GM13976 (cell line): ENCODE results near the gene HSPA1B.
"Not testable (repeated sequence)": the region's sequence is repeated elsewhere in the genome, so short reads cannot be mapped to it uniquely, and the experiment has no call there.

Experiments
- DNase-seq: peaks from one replicate; pipeline ENCODE4 v3.0.0; 2012; ENCODE audit warnings: low spot score
- in situ Hi-C: fragments of 300-500 bp; cut with MboI; formaldehyde crosslinking; loops from one replicate; pipeline ENCODE4 v1.12.0; 2022; ENCODE audit warnings: low sequenced_read_pairs, mixed read lengths, inconsistent platforms; ENCODE audit not compliant: unreplicated experiment
- TF ChIP-seq, protein P1 (sequence below): IDR thresholded peaks from 2 replicates; pipeline ENCODE4 v1.5.1; 2012; ENCODE audit warnings: borderline replicate concordance, mild to moderate bottlenecking; ENCODE audit not compliant: insufficient read depth; ENCODE audit errors: extremely low read depth, missing control alignments, control extremely low read depth

HSPA1B gene

DNA sequence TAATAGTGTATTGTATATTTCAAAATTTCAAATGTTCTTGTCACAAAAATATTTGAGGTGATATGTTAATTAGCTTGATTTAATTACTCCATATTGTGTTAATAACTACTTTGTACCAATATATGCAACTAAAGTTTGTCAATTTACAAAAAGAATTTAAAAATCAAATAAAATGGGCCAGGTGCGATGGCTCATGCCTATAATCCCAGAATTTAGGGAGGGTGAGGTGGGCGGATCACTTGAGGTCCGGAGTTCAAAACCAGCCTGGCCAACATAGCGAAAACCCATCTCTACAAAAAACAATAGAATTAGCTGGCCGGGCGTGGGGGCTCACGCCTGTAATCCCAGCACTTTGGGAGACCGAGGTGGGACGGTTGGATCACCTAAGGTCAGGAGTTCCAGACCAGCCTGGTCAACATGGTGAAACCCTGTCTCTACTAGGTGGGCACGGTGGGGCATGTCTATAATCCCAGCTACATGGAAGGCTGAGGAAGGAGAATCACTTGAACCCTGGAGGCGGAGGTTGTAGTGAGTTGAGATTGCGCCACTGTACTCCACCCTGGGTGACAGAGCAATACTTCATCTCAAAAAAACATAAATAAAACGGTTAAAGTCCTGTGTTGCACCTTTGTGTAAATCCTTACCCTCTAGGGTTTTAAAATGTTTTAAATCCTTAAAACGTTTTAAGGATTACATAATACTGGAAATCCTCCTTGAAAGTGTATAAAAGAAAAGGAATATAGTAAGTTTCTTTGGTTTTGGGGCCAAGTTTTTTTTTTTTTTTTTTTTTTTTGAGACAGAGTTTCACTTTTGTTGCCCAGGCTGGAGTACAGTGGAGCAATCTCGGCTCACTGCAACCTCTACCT is 4.0 kb downstream of the HSPA1B start:
- DNase-seq = no peak
- TF ChIP-seq, protein P1, sequence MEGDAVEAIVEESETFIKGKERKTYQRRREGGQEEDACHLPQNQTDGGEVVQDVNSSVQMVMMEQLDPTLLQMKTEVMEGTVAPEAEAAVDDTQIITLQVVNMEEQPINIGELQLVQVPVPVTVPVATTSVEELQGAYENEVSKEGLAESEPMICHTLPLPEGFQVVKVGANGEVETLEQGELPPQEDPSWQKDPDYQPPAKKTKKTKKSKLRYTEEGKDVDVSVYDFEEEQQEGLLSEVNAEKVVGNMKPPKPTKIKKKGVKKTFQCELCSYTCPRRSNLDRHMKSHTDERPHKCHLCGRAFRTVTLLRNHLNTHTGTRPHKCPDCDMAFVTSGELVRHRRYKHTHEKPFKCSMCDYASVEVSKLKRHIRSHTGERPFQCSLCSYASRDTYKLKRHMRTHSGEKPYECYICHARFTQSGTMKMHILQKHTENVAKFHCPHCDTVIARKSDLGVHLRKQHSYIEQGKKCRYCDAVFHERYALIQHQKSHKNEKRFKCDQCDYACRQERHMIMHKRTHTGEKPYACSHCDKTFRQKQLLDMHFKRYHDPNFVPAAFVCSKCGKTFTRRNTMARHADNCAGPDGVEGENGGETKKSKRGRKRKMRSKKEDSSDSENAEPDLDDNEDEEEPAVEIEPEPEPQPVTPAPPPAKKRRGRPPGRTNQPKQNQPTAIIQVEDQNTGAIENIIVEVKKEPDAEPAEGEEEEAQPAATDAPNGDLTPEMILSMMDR = no peak
- in situ Hi-C loops = no loop called here

DNA sequence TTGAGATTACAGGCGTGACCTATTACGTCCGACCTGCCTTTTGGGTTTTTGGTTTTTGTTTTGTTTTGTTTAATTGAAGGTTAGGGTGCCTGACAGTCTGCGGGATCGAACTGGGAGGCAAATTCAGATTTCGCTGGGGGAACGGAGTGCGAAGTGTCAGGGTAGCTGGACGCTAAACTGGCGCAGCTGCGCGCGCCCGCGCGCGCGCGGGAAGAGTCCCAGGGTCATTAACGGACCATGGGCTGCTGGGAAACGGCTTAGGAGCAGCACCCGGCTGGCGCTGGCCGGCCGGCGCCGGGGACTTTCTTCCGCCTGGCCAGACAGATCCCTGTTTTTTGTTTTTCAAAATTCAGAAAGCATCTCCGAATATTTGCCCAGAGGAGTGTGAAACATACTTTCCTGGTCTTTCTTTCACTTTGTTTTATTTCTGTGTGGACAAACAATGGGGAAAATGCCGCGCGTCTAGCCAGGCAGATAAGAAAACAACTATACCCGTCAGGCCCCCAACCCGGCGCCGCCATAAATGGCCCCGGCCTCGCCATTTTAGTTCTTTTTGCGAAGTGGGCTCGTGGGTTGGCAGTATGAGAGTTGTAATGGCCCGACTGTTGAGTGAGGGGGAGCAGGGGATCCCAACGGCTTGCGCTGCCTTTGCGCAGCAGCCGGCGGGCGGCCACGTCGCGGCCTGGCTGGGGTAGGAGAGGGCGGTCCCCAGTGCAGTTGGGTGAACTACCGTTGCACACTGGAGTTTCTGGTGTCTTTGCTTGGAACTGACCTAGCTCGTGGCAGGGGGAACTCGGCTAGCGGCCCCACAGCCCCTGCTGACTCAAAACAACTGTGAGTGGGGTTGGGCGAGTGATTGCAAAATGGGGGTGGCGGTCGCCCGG is 7.1 kb downstream of the HSPA1B start:
- in situ Hi-C loops = no loop called here
- TF ChIP-seq, protein P1 = no peak
- peak; percentile 89 for DNase-seq

DNA sequence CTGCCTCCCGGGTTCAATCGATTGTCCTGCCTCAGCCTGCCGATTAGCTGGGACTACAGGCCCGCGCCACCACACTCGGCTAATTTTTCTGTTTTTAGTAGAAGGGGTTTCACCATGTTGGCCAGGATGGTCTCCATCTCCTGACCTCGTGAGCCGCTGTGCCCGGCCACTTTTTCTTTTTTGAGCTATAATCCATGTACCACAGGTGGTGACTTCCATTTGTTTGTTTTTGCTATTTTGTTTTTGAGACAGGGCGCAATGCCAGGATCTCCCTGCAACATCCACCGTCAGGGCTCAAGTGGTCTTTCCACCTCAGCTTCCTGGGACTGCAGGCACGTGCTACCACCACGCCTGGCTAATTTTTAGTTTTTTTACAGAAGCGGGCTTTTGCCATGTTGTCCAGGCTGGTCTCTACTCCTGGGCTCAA is 8.5 kb downstream of the HSPA1B start:
- in situ Hi-C loops = no loop called here
- TF ChIP-seq, protein P1 = no peak
- DNase-seq = no peak

DNA sequence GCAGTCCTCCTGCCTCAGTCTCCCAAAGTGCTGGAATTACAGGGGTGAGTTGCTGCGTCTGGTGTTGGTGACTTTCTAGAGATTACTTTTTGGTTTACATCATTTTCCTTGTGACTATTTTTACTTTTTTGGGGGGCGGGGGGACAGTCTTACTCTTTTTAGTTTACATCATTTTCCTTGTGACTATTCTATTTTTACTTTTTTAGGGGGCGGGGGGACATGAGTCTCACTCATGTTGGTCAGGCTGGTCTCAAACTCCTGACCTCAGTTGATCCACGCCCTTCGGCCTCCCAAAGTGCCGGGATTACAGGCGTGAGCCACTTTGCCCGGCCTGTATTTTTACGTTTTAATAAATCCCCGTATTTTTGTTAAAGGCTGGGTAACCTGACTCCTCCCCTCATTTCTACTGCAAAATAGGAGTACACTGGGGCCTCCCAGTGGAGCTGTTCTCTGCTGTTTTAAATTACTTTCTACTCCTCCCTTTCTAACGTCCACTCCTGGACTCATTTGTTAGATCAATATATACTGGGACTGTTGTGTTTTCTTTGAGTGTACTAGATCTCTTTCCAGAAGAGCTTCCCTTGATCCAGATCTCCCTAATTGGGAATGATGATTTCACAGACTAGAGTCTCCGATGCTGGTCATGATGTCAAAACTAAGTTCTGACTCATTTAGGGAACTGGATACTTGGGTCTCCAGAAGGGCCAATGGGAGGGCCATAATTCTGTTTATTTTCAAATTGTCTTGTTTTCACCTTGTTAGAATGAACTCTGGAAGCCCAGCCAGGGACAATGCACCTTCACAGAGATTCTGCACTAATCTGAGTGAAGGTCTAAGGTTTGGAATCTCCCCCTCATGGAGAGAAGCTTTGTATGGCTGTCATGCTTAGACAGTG is 9.2 kb downstream of the HSPA1B start:
- TF ChIP-seq, protein P1 = no peak
- in situ Hi-C loops = no loop called here
- no peak for DNase-seq

DNA sequence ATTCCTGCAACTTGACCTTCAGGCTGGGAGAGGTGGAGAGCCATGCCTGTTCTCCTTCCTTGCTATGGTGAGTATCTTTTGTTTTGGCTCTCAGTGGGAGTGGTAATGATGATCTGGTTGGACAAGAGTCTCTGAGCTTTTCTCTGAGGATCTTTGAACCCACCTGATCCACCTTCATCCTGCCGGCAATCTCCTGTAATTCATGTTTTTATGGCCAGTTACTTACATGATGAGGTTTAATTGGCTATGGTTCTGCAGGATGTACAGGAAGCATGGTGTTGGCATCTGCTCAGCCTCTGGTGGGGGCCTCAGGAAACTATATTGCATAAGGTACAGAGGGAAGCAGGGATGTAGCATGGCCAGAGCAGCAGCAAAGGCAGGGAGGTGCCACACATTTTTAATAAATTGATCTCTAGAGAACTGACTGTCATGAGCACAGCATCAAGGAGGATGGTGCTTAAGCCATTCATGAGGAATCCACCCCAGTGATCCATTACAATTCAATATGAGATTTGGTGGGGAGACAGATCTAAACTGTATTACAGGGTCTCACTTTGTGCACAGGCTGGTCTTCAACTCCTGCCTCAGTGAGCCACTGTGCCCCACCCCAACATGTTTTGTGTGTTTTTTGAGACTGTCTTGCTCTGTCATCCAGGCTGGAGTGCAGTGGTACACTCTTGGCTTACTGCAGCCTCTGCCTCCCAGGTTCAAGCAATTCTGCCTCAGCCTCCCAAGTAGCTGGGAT is 10.0 kb downstream of the HSPA1B start:
- TF ChIP-seq, protein P1 = no peak
- in situ Hi-C loops = no loop called here
- no peak for DNase-seq

DNA sequence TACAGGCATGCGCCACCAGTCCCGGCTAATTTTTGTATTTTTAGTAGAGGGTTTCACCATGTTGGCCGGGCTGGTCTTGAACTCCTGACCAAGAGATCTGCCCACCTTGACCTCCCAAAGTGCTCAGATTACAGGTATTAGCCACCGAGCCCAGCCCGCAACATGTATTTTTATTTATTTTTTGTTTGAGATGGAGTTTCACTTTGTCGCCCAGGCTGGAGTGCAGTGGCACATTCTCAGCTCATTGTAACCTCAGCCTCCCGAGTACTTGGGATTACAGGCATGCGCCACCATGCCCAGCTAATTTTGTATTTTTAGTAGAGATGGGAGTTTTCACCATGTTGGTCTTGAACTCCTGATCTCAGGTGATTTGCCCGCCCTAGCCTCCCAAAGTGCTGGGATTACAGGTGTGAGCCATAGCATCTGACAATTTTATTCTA is 10.6 kb downstream of the HSPA1B start:
- in situ Hi-C loops, DNase-seq: not testable (repeated sequence)
